MG63 (cell line): ENCODE results near the gene PAPLN. TPM values are rescaled to one million over a fixed set of nuclear protein-coding genes. Genes with fewer than 3 reads are reported as not detected.
"Not testable (repeated sequence)": the region's sequence is repeated elsewhere in the genome, so short reads cannot be mapped to it uniquely, and the experiment has no call there.

Experiments
- DNase-seq: peaks from one replicate; pipeline ENCODE4 v3.0.0-alpha.2; 2020
- H3K27me3 ChIP-seq: fragments of 250-450 bp; sonication (Bioruptor Pico); 2 replicates; pipeline ENCODE4 v1.5.1; 2020; ENCODE audit warnings: mild to moderate bottlenecking, moderate library complexity
- H3K36me3 ChIP-seq: fragments of 250-450 bp; sonication (Bioruptor Pico); 2 replicates; pipeline ENCODE4 v1.5.1; 2020; ENCODE audit warnings: mild to moderate bottlenecking, moderate library complexity
- H3K4me3 ChIP-seq: fragments of 250-450 bp; sonication (Bioruptor Pico); 2 replicates; pipeline ENCODE4 v1.5.1; 2020; ENCODE audit warnings: mild to moderate bottlenecking, moderate library complexity
- H3K9me3 ChIP-seq: fragments of 250-450 bp; sonication (Bioruptor Pico); 2 replicates; pipeline ENCODE4 v1.5.1; 2020; ENCODE audit warnings: mild to moderate bottlenecking, moderate library complexity
- total RNA-seq: library from RNA; depleted of rRNA; stranded (reverse); fragments of >200 nt; shearing (Covaris generic); gene quantifications from 2 replicates; pipeline ENCODE4 v1.2.3, GENCODE V29; 2014; ENCODE audit warnings: low replicate concordance

PAPLN gene
- total RNA-seq, 1 experiment from 2014 or later = 0.53 TPM

- Histone ChIP-seq H3K9me3 (no peaks in the 10 kb centered on the region), H3K4me3 (no peak overlapping the region), H3K36me3 (peaks cover 10% of the 10 kb centered on the region), H3K27me3 (no peaks in the 10 kb centered on the region)
- DNase-seq = no peak
These were observed 48.7 kb downstream of the PAPLN start for GRCh38 chr14:73285979-73286378.

DNA sequence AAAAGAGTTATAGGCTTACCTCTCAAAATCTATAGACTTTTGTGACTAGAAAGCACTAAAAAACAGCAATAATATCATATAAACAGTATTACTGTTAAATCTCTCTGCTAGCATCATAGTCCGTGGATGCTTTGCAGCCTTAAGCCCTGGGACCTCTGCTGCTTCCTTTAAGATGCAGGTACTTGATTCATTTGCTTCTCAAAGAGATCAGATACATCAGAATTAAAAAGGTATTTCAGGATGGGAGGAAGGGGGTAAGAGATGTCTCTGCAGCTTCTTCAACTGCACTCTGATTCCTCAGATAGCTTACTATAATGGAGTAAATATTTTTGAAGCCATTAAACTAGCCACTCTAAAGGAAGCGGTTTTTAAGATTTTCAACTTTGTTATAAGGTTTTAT lies 49.3 kb downstream of the PAPLN start:
- Histone ChIP-seq H3K9me3 (no peaks in the 10 kb centered on the region), H3K4me3 (no peak overlapping the region), H3K36me3 (peaks cover 6% of the 10 kb centered on the region), H3K27me3 (no peaks in the 10 kb centered on the region)
- DNase-seq = no peak

- no peak overlapping the region for H3K4me3 ChIP-seq
- no peak for DNase-seq
- no peaks in the 10 kb centered on the region for H3K9me3 ChIP-seq
- peaks cover 6% of the 10 kb centered on the region for H3K36me3 ChIP-seq
- H3K27me3 ChIP-seq = no peaks in the 10 kb centered on the region
These were observed 49.8 kb downstream of the PAPLN start for GRCh38 chr14:73287071-73287470.

DNA sequence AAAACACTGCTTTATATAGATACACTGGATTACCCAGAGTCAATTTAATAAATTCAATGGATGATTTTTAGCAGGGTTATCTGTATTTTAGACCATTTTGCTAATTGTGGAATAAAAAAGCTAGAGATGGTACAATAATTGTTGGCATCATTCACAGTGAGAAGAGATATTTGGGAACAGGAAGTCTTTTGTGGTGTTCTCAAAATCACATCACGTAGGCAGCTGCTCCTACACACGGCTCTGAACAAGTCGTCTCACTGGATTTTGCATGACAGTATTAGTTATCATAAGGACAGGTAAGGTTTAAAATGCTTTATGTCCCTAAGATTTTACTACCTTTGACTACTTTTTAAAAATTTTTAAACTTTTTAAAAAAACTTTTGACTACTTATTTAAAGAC lies 52.0 kb downstream of the PAPLN start:
- no peak overlapping the region for H3K4me3 ChIP-seq
- H3K9me3 ChIP-seq = no peaks in the 10 kb centered on the region
- H3K36me3 ChIP-seq = peaks cover 5% of the 10 kb centered on the region; the same call in 1 of the 2 replicates
- DNase-seq = no peak
- no peaks in the 10 kb centered on the region for H3K27me3 ChIP-seq

- H3K9me3 ChIP-seq = no peaks in the 10 kb centered on the region
- no peak for DNase-seq
- no peaks in the 10 kb centered on the region for H3K27me3 ChIP-seq
- H3K4me3 ChIP-seq = no peak overlapping the region
- peaks cover 5% of the 10 kb centered on the region; the same call in 1 of the 2 replicates for H3K36me3 ChIP-seq
These were observed 52.4 kb downstream of the PAPLN start for GRCh38 chr14:73289729-73290128.

DNA sequence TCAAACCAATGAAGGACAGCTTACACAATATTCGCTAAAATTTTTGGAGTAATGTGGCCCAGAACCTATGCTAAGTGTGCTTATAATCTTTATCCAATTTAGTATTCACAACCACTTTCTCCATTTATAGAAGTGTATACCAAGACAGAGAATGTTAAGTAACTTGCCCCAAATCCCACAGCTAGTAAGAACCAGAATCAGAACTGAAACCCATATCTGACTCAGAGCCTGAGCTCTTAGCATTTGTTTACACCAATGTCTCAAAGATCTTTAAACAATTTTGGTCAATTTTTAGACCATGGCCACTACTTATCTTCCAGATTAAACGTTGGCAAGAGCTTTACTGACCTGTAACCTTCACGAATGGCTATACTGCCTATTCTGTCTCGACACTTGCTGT lies 53.0 kb downstream of the PAPLN start:
- no peaks in the 10 kb centered on the region for H3K27me3 ChIP-seq
- H3K9me3 ChIP-seq = no peaks in the 10 kb centered on the region
- H3K36me3 ChIP-seq = peaks cover 5% of the 10 kb centered on the region; the same call in 1 of the 2 replicates
- no peak for DNase-seq
- H3K4me3 ChIP-seq = no peak overlapping the region

DNA sequence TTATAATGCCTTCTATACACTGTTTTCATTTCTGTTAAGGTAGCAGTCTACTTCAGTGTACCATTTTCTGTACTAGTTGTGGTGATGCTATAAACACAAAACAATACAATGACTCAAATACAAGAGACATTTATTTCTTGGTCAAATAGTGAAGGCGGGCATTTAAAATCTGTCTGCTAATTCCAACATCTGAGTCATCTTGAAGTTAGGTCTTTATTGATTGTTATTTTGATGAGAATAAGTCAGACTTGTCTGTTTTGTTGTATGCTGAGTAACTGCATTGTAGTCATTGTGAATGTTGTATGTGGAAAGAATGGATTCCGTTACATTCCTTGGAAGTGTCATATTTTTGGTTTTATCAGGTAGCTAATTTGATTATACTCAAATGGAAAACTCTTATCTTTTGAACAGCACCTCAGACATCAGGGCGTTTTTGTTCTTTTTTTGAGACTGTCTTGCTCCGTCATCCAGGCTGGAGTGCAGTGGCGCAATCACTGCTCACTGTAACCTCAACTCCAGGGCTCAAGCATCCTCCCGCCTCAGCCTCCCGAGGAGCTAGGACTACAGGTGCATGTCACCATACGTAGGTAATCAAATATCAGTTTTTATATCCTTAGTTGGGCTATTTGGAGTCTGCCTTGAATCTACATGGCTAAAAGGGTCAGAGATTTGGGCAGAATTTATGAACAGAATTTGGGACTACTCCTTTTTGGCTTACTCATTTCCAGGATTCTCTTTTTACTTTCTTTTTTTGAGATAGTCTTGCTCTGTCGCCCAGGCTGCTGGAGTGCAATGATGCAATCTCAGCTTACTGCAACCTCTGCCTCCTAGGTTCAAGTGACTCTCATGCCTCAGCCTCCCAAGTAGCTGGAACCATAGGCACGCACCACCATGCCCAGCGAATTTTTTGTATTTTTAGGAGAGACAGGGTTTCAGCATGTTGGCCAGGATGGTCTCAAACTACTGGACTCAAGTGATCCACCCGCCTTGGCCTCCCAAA lies 56.8 kb downstream of the PAPLN start:
- peaks cover 5% of the 10 kb centered on the region; the same call in 1 of the 2 replicates for H3K36me3 ChIP-seq
- DNase-seq = no peak

GRCh38 chr14:73295198-73295796 lies 58.0 kb downstream of the PAPLN start:
- H3K9me3 ChIP-seq = no peaks in the 10 kb centered on the region
- no peak overlapping the region for H3K4me3 ChIP-seq
- DNase-seq = no peak

More for the DNA sequence above, 56.8 kb downstream of the PAPLN start:
- Histone ChIP-seq H3K27me3 (no peaks in the 10 kb centered on the region), H3K4me3 (no peak overlapping the region), H3K9me3 (no peaks in the 10 kb centered on the region)

DNA sequence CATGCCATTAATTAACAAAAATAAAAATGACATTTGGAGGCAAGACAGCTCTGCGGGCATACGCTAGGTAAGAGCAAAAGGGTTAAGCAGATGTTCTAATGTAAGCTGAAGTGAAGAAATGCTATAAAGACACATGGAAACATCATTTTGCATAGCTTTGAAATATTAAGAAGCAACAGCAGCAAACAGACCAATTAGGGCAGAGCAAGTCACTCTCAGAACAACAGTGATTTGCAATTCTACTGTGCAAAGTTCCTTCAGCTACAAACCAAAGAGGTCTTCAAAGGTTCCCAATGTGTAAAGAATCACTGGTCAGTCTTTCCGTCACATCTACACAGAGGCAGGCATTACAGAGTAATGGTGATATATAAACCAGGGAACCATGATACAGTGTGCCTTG lies 68.2 kb downstream of the PAPLN start:
- Histone ChIP-seq H3K9me3 (no peaks in the 10 kb centered on the region), H3K27me3 (no peaks in the 10 kb centered on the region), H3K36me3 (no peaks in the 10 kb centered on the region), H3K4me3 (no peak overlapping the region)
- DNase-seq = no peak

More at GRCh38 chr14:73295198-73295796, 58.0 kb downstream of the PAPLN start:
- Histone ChIP-seq H3K27me3 (no peaks in the 10 kb centered on the region), H3K36me3 (peaks cover 5% of the 10 kb centered on the region; the same call in 1 of the 2 replicates)

GRCh38 chr14:73307261-73307660 lies 70.0 kb downstream of the PAPLN start:
- H3K9me3 ChIP-seq = no peaks in the 10 kb centered on the region
- no peak overlapping the region for H3K4me3 ChIP-seq
- H3K36me3 ChIP-seq = no peaks in the 10 kb centered on the region
- no peaks in the 10 kb centered on the region for H3K27me3 ChIP-seq
- no peak for DNase-seq

GRCh38 chr14:73309207-73309606 lies 71.9 kb downstream of the PAPLN start:
- not testable (repeated sequence) for H3K27me3 ChIP-seq, H3K36me3 ChIP-seq, H3K9me3 ChIP-seq, DNase-seq, H3K4me3 ChIP-seq

DNA sequence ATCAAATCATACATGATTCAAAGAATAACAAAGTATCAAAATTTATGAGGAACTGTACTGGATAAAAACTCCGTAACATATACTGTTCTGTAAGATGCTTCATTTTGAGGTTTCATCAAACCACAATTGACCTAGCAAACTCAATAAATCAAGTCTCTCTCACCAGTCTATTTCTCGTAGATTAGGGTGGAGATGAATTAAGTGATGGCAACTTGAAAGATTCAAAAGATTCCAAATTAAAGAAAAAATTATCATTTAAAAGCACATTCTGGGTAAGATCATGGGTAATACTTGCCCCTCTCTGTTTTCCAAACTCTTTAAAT lies 74.4 kb downstream of the PAPLN start:
- Histone ChIP-seq H3K4me3 (no peak overlapping the region), H3K9me3 (no peaks in the 10 kb centered on the region), H3K36me3 (no peaks in the 10 kb centered on the region), H3K27me3 (no peaks in the 10 kb centered on the region)
- DNase-seq = no peak

- no peak for DNase-seq
- Histone ChIP-seq H3K9me3 (no peaks in the 10 kb centered on the region), H3K36me3 (no peaks in the 10 kb centered on the region), H3K27me3 (no peaks in the 10 kb centered on the region), H3K4me3 (no peak overlapping the region)
These were observed 75.4 kb downstream of the PAPLN start for GRCh38 chr14:73312687-73313086.

GRCh38 chr14:73313151-73313550 lies 75.8 kb downstream of the PAPLN start:
- no peak for DNase-seq
- no peak overlapping the region for H3K4me3 ChIP-seq
- no peaks in the 10 kb centered on the region for H3K9me3 ChIP-seq
- H3K36me3 ChIP-seq = no peaks in the 10 kb centered on the region
- no peaks in the 10 kb centered on the region for H3K27me3 ChIP-seq

GRCh38 chr14:73323896-73324399 lies 86.6 kb downstream of the PAPLN start:
- DNase-seq = no peak
- H3K4me3 ChIP-seq = no peak overlapping the region
- no peaks in the 10 kb centered on the region for H3K9me3 ChIP-seq
- H3K36me3 ChIP-seq = no peaks in the 10 kb centered on the region
- no peaks in the 10 kb centered on the region for H3K27me3 ChIP-seq
